Left ventricle myocardium inferior (tissue), 1 donor: ENCODE measurements around the gene PAFAH1B2. TPM values are rescaled to one million over a fixed set of nuclear protein-coding genes. Genes with fewer than 3 reads are reported as not detected.

Experiments used
- DNase-seq: peaks from one replicate; pipeline ENCODE4 v3.0.0-alpha.2; 2020
- H3K27ac ChIP-seq: fragments of 200-600 bp; replicated peaks from 2 replicates; pipeline ENCODE4 v1.8.0; 2021
- H3K27me3 ChIP-seq: fragments of 200-600 bp; 2 replicates; pipeline ENCODE4 v1.8.0; 2021; ENCODE audit warnings: low read depth
- H3K36me3 ChIP-seq: fragments of 200-600 bp; 2 replicates; pipeline ENCODE4 v1.8.0; 2021
- H3K4me1 ChIP-seq: fragments of 200-600 bp; 2 replicates; pipeline ENCODE4 v1.8.0; 2021
- H3K4me3 ChIP-seq: fragments of 200-600 bp; 2 replicates; pipeline ENCODE4 v1.8.0; 2021; ENCODE audit warnings: mild to moderate bottlenecking, moderate library complexity
- H3K9me3 ChIP-seq: fragments of 200-600 bp; replicated peaks from 2 replicates; pipeline ENCODE4 v1.8.0; 2021
- CTCF ChIP-seq: fragments of 200-600 bp; IDR thresholded peaks from 2 replicates; pipeline ENCODE4 v1.8.0; 2021; ENCODE audit warnings: antibody characterized with exemption, mild to moderate bottlenecking, borderline replicate concordance
- intact Hi-C: fragments of 100-400 bp; cut with micrococcal nuclease; formaldehyde crosslinking; loops from one replicate; pipeline ENCODE4 v1.11.0; 2022
- total RNA-seq: library from RNA; stranded (reverse); fragmentation: NEBNext Ultra II Directional; extraction: Animal tissue kit (Norgen Biotek cat#: 25700); gene quantifications from one replicate; pipeline ENCODE4 v1.2.1, GENCODE V29; 2021
- donor health status: DM: no; HTN: yes; CAD: no; lungs with severe emphysema.

The PAFAH1B2 gene
- total RNA-seq, 1 donor from 2014 or later: 51.5 TPM

GRCh38 chr11:117097389-117098268 lies 46.5 kb upstream of the PAFAH1B2 start:
- H3K4me1 ChIP-seq: peaks cover 68% of the 10 kb centered on the region
- intact Hi-C loops: no loop called here
- DNase-seq: peak; percentile 42

GRCh38 chr11:117098269-117099232 lies 45.5 kb upstream of the PAFAH1B2 start, which contains the start of gene SIK3:
TSS of gene SIK3 (minus strand) at chr11:117098428. CDS start at chr11:117098415, 13 bp downstream.
- peaks cover 62% of the 10 kb centered on the region for H3K4me1 ChIP-seq
- intact Hi-C loops: no loop called here

More at GRCh38 chr11:117097389-117098268, 46.5 kb upstream of the PAFAH1B2 start:
- Histone ChIP-seq H3K27me3 (no peaks in the 10 kb centered on the region), H3K36me3 (no peaks in the 10 kb centered on the region), H3K9me3 (no peaks in the 10 kb centered on the region), H3K4me3 (peak overlapping the region; percentile 84), H3K27ac (peak overlapping the region; percentile 99)
- TF ChIP-seq CTCF: no peak

GRCh38 chr11:117099696-117100095 lies 44.4 kb upstream of the PAFAH1B2 start:
- Histone ChIP-seq H3K36me3 (no peaks in the 10 kb centered on the region), H3K27me3 (no peaks in the 10 kb centered on the region), H3K27ac (peak overlapping the region; percentile 99), H3K9me3 (no peaks in the 10 kb centered on the region), H3K4me3 (no peak overlapping the region), H3K4me1 (peaks cover 50% of the 10 kb centered on the region)
- no peak for TF ChIP-seq CTCF
- intact Hi-C loops: no loop called here
- DNase-seq: no peak

More at GRCh38 chr11:117098269-117099232, 45.5 kb upstream of the PAFAH1B2 start, which contains the start of gene SIK3:
- H3K27ac ChIP-seq: peak within 1 kb of the TSS; percentile 99
- peak; percentile 95 for DNase-seq
- peak within 1 kb of the TSS; percentile 84 for H3K4me3 ChIP-seq
- no peaks in the 10 kb centered on the region for H3K9me3 ChIP-seq
- TF ChIP-seq CTCF: no peak
- H3K27me3 ChIP-seq: no peaks in the 10 kb centered on the region
- H3K36me3 ChIP-seq: no peaks in the 10 kb centered on the region

- Histone ChIP-seq H3K9me3 (no peaks in the 10 kb centered on the region), H3K4me1 (peaks cover 42% of the 10 kb centered on the region), H3K36me3 (no peaks in the 10 kb centered on the region), H3K27ac (peak overlapping the region; percentile 99), H3K27me3 (no peaks in the 10 kb centered on the region), H3K4me3 (no peak overlapping the region)
- no peak for DNase-seq
- no peak for TF ChIP-seq CTCF
- intact Hi-C loops: no loop called here
Observed at GRCh38 chr11:117100556-117100955, 43.5 kb upstream of the PAFAH1B2 start.
